GM19395 (cell line): Measurements from ENCODE around the gene SAPCD2.

Experiments
- ATAC-seq: cut with Tn5 transposase; IDR thresholded peaks from one replicate; pipeline ENCODE4 v1.9.1; 2021; ENCODE audit warnings: mild to moderate bottlenecking, moderate library complexity; ENCODE audit not compliant: unreplicated experiment

SAPCD2 gene

GRCh38 chr9:137019891-137020683, 50.3 kb downstream of the SAPCD2 start:
- no peak for ATAC-seq

GRCh38 chr9:137018761-137019559, 51.4 kb downstream of the SAPCD2 start:
- no peak for ATAC-seq

GRCh38 chr9:137017791-137018497, 52.4 kb downstream of the SAPCD2 start:
- no peak for ATAC-seq

DNA sequence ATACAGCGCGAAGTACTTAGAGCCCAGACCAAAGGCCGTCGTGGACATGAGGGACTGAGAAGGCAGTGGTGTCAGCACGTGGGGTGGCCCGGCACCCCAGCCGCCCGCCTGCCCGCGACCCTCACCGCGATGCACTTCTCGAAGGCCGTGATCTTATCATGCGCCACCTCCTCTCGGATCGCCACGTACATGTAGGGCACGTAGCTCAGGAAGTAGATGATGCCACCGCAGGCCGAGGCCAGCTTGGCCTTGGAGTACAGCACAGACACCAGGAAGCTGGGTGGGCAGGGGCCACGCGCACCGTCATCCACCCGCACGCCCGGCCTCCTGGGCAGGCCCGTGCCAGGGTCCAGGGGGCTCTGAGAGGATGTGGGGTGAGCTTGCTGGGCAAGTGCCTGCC, 53.3 kb downstream of the SAPCD2 start:
- ATAC-seq: no peak

- no peak for ATAC-seq
These were observed 53.9 kb downstream of the SAPCD2 start for GRCh38 chr9:137016436-137016835.

DNA sequence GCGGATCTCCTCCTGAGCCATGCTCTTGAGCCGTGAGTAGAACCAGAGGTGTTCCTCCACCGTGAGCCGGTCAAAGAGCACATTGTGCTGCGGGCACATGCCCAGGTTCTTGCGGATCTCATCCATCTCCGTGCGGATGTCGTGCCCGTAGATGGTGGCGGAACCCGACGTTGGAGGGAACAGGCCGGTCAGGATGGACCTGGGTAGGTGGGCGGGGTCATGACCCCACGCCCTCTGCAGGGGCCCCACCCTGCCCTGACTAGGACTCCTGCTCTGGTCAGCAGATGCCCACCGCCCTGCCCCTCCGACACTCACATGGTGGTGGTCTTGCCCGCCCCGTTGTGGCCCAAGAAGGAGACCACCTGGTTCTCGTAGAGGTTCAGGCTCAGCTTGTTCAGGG, 54.4 kb downstream of the SAPCD2 start:
- no peak for ATAC-seq

DNA sequence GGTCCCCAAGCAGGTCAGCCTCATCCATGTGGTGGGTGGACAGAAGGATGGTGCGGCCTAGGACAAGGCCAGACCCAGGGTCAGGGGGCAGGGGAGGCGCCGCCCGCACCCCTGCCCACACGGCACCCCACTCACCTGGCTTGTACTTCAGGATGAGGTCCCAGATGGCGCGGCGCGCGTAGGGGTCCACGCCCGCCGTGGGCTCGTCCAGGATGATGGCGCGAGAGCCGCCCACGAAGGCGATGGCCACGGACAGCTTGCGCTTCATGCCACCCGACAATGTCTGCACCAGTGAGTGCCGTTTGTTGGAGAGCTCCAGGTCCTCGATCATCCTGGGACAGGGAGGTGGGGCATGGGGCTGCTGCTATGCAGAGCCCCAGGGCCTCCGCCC, 54.8 kb downstream of the SAPCD2 start:
- no peak for ATAC-seq

DNA sequence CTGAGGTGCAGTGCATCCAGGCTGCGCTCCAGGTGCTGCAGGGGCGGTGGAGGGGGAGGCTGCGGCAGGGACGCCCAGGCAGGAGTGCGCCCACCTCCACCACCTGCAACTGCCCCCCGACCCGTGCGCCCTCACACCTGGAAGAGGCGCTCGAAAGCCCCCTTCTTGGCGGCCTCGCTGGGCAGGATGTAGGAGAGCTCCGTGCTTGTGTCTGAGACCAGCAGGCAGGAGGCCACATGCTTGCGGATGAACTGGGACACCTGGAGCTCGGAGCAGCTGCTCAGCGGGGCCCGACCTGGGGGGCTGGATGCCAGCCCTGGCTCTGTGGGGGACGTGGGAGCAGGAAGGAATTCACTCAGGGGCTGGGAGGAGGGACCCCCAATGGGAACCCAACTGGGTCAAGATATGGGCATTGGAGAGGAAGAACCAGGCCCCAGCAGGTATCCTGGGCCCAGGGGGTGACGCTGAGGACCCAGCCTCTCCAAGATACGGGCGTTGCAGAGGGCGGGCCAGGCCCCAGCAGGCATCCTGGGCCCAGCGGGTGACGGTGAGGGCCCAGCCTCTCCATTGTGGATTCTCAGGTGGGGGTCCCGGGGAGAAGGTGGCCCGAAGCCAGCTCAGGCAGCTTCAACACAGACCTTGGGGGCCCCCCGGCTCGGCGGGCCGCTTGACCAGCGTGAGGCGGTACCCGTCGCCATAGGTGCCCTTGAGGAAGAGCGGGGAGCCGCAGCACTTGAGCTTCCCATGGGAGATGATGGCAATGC, 55.4 kb downstream of the SAPCD2 start:
- ATAC-seq: no peak

GRCh38 chr9:137014166-137014565, 56.2 kb downstream of the SAPCD2 start:
- ATAC-seq: no peak

- ATAC-seq: no peak
These were observed 56.8 kb downstream of the SAPCD2 start for GRCh38 chr9:137013571-137013940.

GRCh38 chr9:137012694-137013570, 57.4 kb downstream of the SAPCD2 start:
- no peak for ATAC-seq
